LNCAP (cell line): ENCODE measurements around the gene AKAP7.

Experiments used
- CTCF ChIP-seq: fragments of 450-650 bp; IDR thresholded peaks from 2 replicates; pipeline ENCODE4 v1.5.1; 2017; ENCODE audit warnings: mild to moderate bottlenecking

AKAP7 gene

GRCh38 chr6:131331873-131332781 is 196.9 kb downstream of the AKAP7 start:
- TF ChIP-seq CTCF: no peak
